ENCODE data around the gene TMEM52B.
A peak's percentile ranks its signal among the peaks of the same experiment; 100 is the strongest.
"Not testable (repeated sequence)": the region's sequence is repeated elsewhere in the genome, so short reads cannot be mapped to it uniquely, and the experiment has no call there.

TMEM52B gene

GRCh38 chr12:10213168-10214135, 34.6 kb downstream of the TMEM52B start:
- DNase-seq (ENCODE audit: extremely low read depth, low read depth) = peak; percentile 68
- no peak for TF ChIP-seq CTCF (IDR thresholded peaks at IDR 0.05; ENCODE audit: low read depth, low read length)

GRCh38 chr12:10214136-10214894, 35.5 kb downstream of the TMEM52B start:
- no peak for DNase-seq (ENCODE audit: extremely low read depth, low read depth)
- TF ChIP-seq CTCF (IDR thresholded peaks at IDR 0.05; ENCODE audit: low read depth, low read length) = no peak

GRCh38 chr12:10214895-10215267, 36.0 kb downstream of the TMEM52B start:
- TF ChIP-seq CTCF (IDR thresholded peaks at IDR 0.05; ENCODE audit: low read depth, low read length) = no peak
- no peak for DNase-seq (ENCODE audit: extremely low read depth, low read depth)

GRCh38 chr12:10215436-10215835, 36.6 kb downstream of the TMEM52B start:
- no peak for TF ChIP-seq CTCF (IDR thresholded peaks at IDR 0.05; ENCODE audit: low read depth, low read length)
- no peak for DNase-seq (ENCODE audit: extremely low read depth, low read depth)

GRCh38 chr12:10215946-10216345, 37.1 kb downstream of the TMEM52B start:
- DNase-seq (ENCODE audit: extremely low read depth, low read depth) = not testable (repeated sequence)

GRCh38 chr12:10218021-10218420, 39.2 kb downstream of the TMEM52B start:
- TF ChIP-seq CTCF (IDR thresholded peaks at IDR 0.05; ENCODE audit: low read depth, low read length) = no peak
- DNase-seq (ENCODE audit: extremely low read depth, low read depth) = no peak

- DNase-seq (ENCODE audit: extremely low read depth, low read depth) = no peak
- TF ChIP-seq CTCF (IDR thresholded peaks at IDR 0.05; ENCODE audit: low read depth, low read length) = no peak
These were observed 41.7 kb downstream of the TMEM52B start for GRCh38 chr12:10220398-10221077.

Measured in AG09319 (cell line).